ENCODE results near the gene ANO2.

GRCh38 chr12:5614256-5614655 lies 330.8 kb downstream of the ANO2 start:
- TF ChIP-seq CTCF (IDR thresholded peaks at IDR 0.05; ENCODE audit: low read depth, low read length, poor library complexity, severe bottlenecking) (no peak), EZH2phosphoT487 (IDR thresholded peaks at IDR 0.05; ENCODE audit: borderline replicate concordance, low read length) (no peak)

Data from DOHH2 (cell line).